Astrocyte (in vitro differentiated cells and primary cell): ENCODE results near the gene BCKDHB. TPM values are rescaled to one million over a fixed set of nuclear protein-coding genes. Genes with fewer than 3 reads are reported as not detected.

Source experiments
- DNase-seq: peaks from one replicate; pipeline ENCODE4 v3.0.0-alpha.2; 2010; ENCODE audit warnings: low read depth
- FAIRE-seq: peaks from 2 replicates; lab custom pipeline; 2011; peaks lifted over from hg19 to GRCh38; lab: Jason Lieb, UNC
- H2AFZ ChIP-seq: 2 replicates; pipeline ENCODE4 v1.6.0; 2012; ENCODE audit warnings: low read depth, low read length, inconsistent platforms
- H3K27ac ChIP-seq: 2 replicates; pipeline ENCODE4 v1.5.1; 2011; ENCODE audit warnings: low read depth, low read length, inconsistent platforms
- H3K27me3 ChIP-seq: 2 replicates; pipeline ENCODE4 v1.6.0; 2011; ENCODE audit warnings: low read length, inconsistent platforms; ENCODE audit not compliant: insufficient read depth
- H3K36me3 ChIP-seq: 2 replicates; pipeline ENCODE4 v1.5.1; 2011; ENCODE audit warnings: low read length, inconsistent platforms; ENCODE audit not compliant: insufficient read depth
- H3K4me1 ChIP-seq: 2 replicates; pipeline ENCODE4 v1.5.1; 2011; ENCODE audit warnings: low read length, inconsistent platforms; ENCODE audit not compliant: insufficient read depth
- H3K4me2 ChIP-seq: 2 replicates; pipeline ENCODE4 v1.6.0; 2012; ENCODE audit warnings: low read length, inconsistent platforms
- H3K4me3 ChIP-seq: 2 replicates; pipeline ENCODE4 v1.5.1; 2011; ENCODE audit warnings: low read depth, mild to moderate bottlenecking, low read length, inconsistent platforms; ENCODE audit not compliant: insufficient read depth
- H3K79me2 ChIP-seq: 2 replicates; pipeline ENCODE4 v1.6.0; 2012; ENCODE audit warnings: mild to moderate bottlenecking, low read length, inconsistent platforms; ENCODE audit not compliant: insufficient read depth
- H3K9ac ChIP-seq: 2 replicates; pipeline ENCODE4 v1.6.0; 2012; ENCODE audit warnings: mild to moderate bottlenecking, low read length, inconsistent platforms
- H3K9me3 ChIP-seq: 2 replicates; pipeline ENCODE4 v1.5.1; 2012; ENCODE audit warnings: low read depth, mild to moderate bottlenecking, low read length, inconsistent platforms; ENCODE audit not compliant: insufficient read depth
- H4K20me1 ChIP-seq: 2 replicates; pipeline ENCODE4 v1.6.0; 2012; ENCODE audit warnings: low read length, inconsistent platforms; ENCODE audit not compliant: insufficient read depth
- H3K27ac Mint-ChIP-seq: one replicate; pipeline ENCODE4 v1.8.0; 2021; ENCODE audit warnings: mild to moderate bottlenecking, mixed read lengths; ENCODE audit not compliant: unreplicated experiment
- H3K27me3 Mint-ChIP-seq: one replicate; pipeline ENCODE4 v1.8.0; 2021; ENCODE audit warnings: low read depth, mixed read lengths; ENCODE audit not compliant: unreplicated experiment
- H3K36me3 Mint-ChIP-seq: one replicate; pipeline ENCODE4 v1.8.0; 2021; ENCODE audit warnings: low read depth, mixed read lengths; ENCODE audit not compliant: unreplicated experiment
- H3K4me1 Mint-ChIP-seq: one replicate; pipeline ENCODE4 v1.8.0; 2021; ENCODE audit warnings: low read depth, mixed read lengths; ENCODE audit not compliant: unreplicated experiment
- H3K4me3 Mint-ChIP-seq: one replicate; pipeline ENCODE4 v1.8.0; 2021; ENCODE audit warnings: mild to moderate bottlenecking, moderate library complexity, mixed read lengths; ENCODE audit not compliant: unreplicated experiment
- H3K9me3 Mint-ChIP-seq: one replicate; pipeline ENCODE4 v1.8.0; 2021; ENCODE audit warnings: mild to moderate bottlenecking, mixed read lengths; ENCODE audit not compliant: unreplicated experiment
- CTCF ChIP-seq: IDR thresholded peaks from 2 replicates; pipeline ENCODE4 v1.5.1; 2011; ENCODE audit warnings: low read depth, mild to moderate bottlenecking, inconsistent platforms, low read length, moderate library complexity; ENCODE audit not compliant: insufficient read depth
- EZH2 ChIP-seq: IDR thresholded peaks from 2 replicates; pipeline ENCODE4 v1.6.1; 2012; ENCODE audit warnings: mild to moderate bottlenecking, low read length, inconsistent platforms; ENCODE audit not compliant: insufficient read depth
- total RNA-seq: library from RNA; stranded (reverse); gene quantifications from 2 replicates; pipeline ENCODE4 v1.2.1, GENCODE V29; 2021

Gene BCKDHB
- total RNA-seq, 1 donor from 2014 or later, result 18.4 TPM

GRCh38 chr6:80170433-80170832, 64.0 kb downstream of the BCKDHB start:
- Histone ChIP-seq H3K79me2 (no peaks in the 10 kb centered on the region), H4K20me1 (no peaks in the 10 kb centered on the region), H2AFZ (no peak overlapping the region), H3K4me2 (no peak overlapping the region), H3K27ac (no peak overlapping the region), H3K36me3 (no peaks in the 10 kb centered on the region), H3K27me3 (no peaks in the 10 kb centered on the region), H3K4me1 (no peaks in the 10 kb centered on the region), H3K9ac (no peak overlapping the region), H3K9me3 (no peaks in the 10 kb centered on the region), H3K4me3 (no peak overlapping the region)
- peaks cover 11% of the 10 kb centered on the region for H3K4me1 Mint-ChIP-seq
- H3K9me3 Mint-ChIP-seq, result no peaks in the 10 kb centered on the region
- no peak for DNase-seq
- H3K36me3 Mint-ChIP-seq, result peaks cover 5% of the 10 kb centered on the region
- FAIRE-seq, result no peak
- H3K27ac Mint-ChIP-seq, result no peak overlapping the region
- H3K4me3 Mint-ChIP-seq, result no peak overlapping the region
- no peak for TF ChIP-seq EZH2
- TF ChIP-seq CTCF, result no peak
- H3K27me3 Mint-ChIP-seq, result no peaks in the 10 kb centered on the region

- Mint-ChIP-seq H3K9me3 (no peaks in the 10 kb centered on the region), H3K27me3 (no peaks in the 10 kb centered on the region), H3K36me3 (peaks cover 5% of the 10 kb centered on the region), H3K4me3 (no peak overlapping the region), H3K27ac (no peak overlapping the region), H3K4me1 (peaks cover 5% of the 10 kb centered on the region)
- DNase-seq, result no peak
- no peak for FAIRE-seq
- Histone ChIP-seq H3K9ac (no peak overlapping the region), H3K4me3 (no peak overlapping the region), H3K27me3 (no peaks in the 10 kb centered on the region), H4K20me1 (no peaks in the 10 kb centered on the region), H3K9me3 (no peaks in the 10 kb centered on the region), H3K27ac (no peak overlapping the region), H2AFZ (no peak overlapping the region), H3K4me1 (no peaks in the 10 kb centered on the region), H3K79me2 (no peaks in the 10 kb centered on the region), H3K36me3 (no peaks in the 10 kb centered on the region), H3K4me2 (no peak overlapping the region)
- TF ChIP-seq EZH2 (no peak), CTCF (no peak)
Measured at GRCh38 chr6:80173411-80173810, 66.9 kb downstream of the BCKDHB start.

- no peak overlapping the region for H3K4me3 ChIP-seq
- H3K27ac ChIP-seq, result no peak overlapping the region
- no peaks in the 10 kb centered on the region for H3K27me3 ChIP-seq
- H3K9me3 ChIP-seq, result no peaks in the 10 kb centered on the region
- no peak overlapping the region for H2AFZ ChIP-seq
- no peak overlapping the region for H3K4me2 ChIP-seq
- H3K36me3 ChIP-seq, result no peaks in the 10 kb centered on the region
- TF ChIP-seq CTCF, result no peak
- no peak for TF ChIP-seq EZH2
- H3K9ac ChIP-seq, result no peak overlapping the region
- H3K79me2 ChIP-seq, result no peaks in the 10 kb centered on the region
- Mint-ChIP-seq H3K27me3 (no peaks in the 10 kb centered on the region), H3K36me3 (no peaks in the 10 kb centered on the region), H3K4me1 (peaks cover 7% of the 10 kb centered on the region), H3K4me3 (no peak overlapping the region), H3K27ac (no peak overlapping the region), H3K9me3 (no peaks in the 10 kb centered on the region)
- no peaks in the 10 kb centered on the region for H3K4me1 ChIP-seq
- no peaks in the 10 kb centered on the region for H4K20me1 ChIP-seq
- DNase-seq (peak; percentile 70), FAIRE-seq (peak; percentile 81)
Measured at GRCh38 chr6:80174900-80175572, 68.6 kb downstream of the BCKDHB start.
